SU-DHL-6 (cell line): Measurements from ENCODE around the gene ACKR3.

Experiments used
- H2AFZ ChIP-seq: fragments of 200-600 bp; sonication (generic); 2 replicates; pipeline ENCODE4 v1.6.1; 2014; ENCODE audit warnings: low read depth, mild to moderate bottlenecking, moderate library complexity, mixed read lengths, antibody characterized with exemption, low read length; ENCODE audit not compliant: severe bottlenecking
- H3F3A ChIP-seq: fragments of 200-600 bp; shearing (Covaris generic); 2 replicates; pipeline ENCODE4 v1.6.0; 2016; ENCODE audit warnings: antibody characterized with exemption, mild to moderate bottlenecking; ENCODE audit not compliant: insufficient read depth
- H3K27ac ChIP-seq: fragments of 200-600 bp; sonication (generic); 2 replicates; pipeline ENCODE4 v1.5.1; 2016; ENCODE audit warnings: low read depth, mild to moderate bottlenecking, low read length, moderate library complexity, mixed read lengths
- H3K27me3 ChIP-seq: fragments of 200-600 bp; sonication (generic), shearing (Covaris generic); 2 replicates; pipeline ENCODE4 v1.6.0; 2014; ENCODE audit warnings: mild to moderate bottlenecking, low read length
- H3K36me3 ChIP-seq: fragments of 200-600 bp; sonication (generic); 2 replicates; pipeline ENCODE4 v1.6.1; 2014; ENCODE audit warnings: mild to moderate bottlenecking, low read length, mixed read lengths
- H3K4me2 ChIP-seq: fragments of 300-600, 200-600 bp; shearing (Covaris generic), sonication (generic); 2 replicates; pipeline ENCODE4 v1.6.0; 2014; ENCODE audit warnings: low read length, low read depth, mild to moderate bottlenecking; ENCODE audit not compliant: poor library complexity, severe bottlenecking
- H3K4me3 ChIP-seq: fragments of 200-600 bp; sonication (generic); 2 replicates; pipeline ENCODE4 v1.5.1; 2014; ENCODE audit warnings: antibody characterized with exemption, low read length, mild to moderate bottlenecking, mixed read lengths; ENCODE audit not compliant: insufficient read depth, poor library complexity, severe bottlenecking
- H3K79me2 ChIP-seq: fragments of 200-600 bp; sonication (generic); 2 replicates; pipeline ENCODE4 v1.6.1; 2014; ENCODE audit warnings: mild to moderate bottlenecking, low read length, moderate library complexity; ENCODE audit not compliant: insufficient read depth
- H3K9ac ChIP-seq: fragments of 200-600 bp; sonication (generic); 2 replicates; pipeline ENCODE4 v1.7.0; 2014; ENCODE audit warnings: mild to moderate bottlenecking, low read length
- H3K9me2 ChIP-seq: fragments of 200-600 bp; sonication (generic); replicated peaks from 2 replicates; pipeline ENCODE4 v1.6.1; 2014; ENCODE audit warnings: low read length; ENCODE audit not compliant: insufficient read depth
- H3K9me3 ChIP-seq: fragments of 200-600 bp; sonication (generic); 2 replicates; pipeline ENCODE4 v1.6.1; 2014; ENCODE audit warnings: low read length, mixed read lengths; ENCODE audit not compliant: insufficient read depth
- H4K20me1 ChIP-seq: fragments of 200-600 bp; sonication (generic); 2 replicates; pipeline ENCODE4 v1.6.1; 2014; ENCODE audit warnings: low read depth, mild to moderate bottlenecking, antibody characterized with exemption, low read length, moderate library complexity, mixed read lengths
- EZH2phosphoT487 ChIP-seq: fragments of 200-600 bp; sonication (generic), shearing (Covaris generic); conservative IDR thresholded peaks from 2 replicates; pipeline ENCODE4 v1.6.1; 2018; ENCODE audit warnings: mild to moderate bottlenecking, antibody characterized with exemption, low read length, moderate library complexity, mixed read lengths
- TF ChIP-seq, protein P1 (sequence below): fragments of 200-600 bp; sonication (generic); IDR thresholded peaks from one replicate; pipeline ENCODE4 v1.5.1; 2017; ENCODE audit warnings: antibody characterized with exemption, mild to moderate bottlenecking, low read length, moderate library complexity; ENCODE audit not compliant: insufficient read depth, poor library complexity, severe bottlenecking

The ACKR3 gene

DNA sequence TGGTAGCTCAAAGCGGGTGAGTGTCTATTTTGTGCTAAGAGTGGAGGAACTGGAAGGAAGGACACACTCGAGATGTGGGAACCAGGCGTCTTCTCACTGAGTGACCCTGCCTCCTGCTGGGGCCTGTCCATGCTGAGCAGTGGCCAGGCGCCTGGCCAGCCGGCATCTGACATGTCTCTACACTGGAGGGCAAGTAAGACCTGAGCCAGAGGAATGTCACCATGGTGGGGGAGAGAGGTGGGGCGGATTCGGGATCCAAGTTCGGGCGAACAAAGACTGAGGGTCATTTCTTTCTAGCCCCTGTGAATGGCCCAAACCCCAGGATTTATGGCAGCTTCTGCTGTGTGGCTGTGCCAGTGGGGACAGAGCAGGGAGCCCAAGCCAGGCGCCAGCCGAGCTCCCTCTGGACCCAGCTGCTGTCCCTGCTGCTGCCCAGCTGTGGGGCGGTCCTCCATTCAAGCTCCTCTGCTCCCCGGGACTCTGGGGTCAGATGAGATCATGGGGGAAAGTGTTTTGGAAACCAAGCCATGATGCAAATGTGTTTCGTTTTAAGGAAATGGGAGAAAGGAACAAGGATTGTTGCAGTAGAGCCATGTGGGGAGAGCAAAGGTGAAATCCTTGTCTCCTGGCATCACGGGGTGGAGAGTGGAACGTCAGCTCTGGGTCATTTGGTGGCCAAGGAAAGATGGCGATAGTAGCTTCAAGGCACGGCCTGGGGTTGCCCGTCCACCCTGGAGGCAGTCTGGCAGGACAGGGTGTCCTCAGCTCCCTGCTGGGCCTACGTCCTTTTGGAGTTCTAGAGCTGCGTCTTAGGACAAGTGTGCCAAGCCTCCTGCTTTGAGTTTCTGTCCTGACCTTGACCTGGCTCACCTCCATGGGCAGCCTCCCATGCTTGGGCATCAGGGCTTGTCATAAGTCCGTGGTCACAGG lies 8.1 kb downstream of the ACKR3 start:
- Histone ChIP-seq H3K4me2 (no peak overlapping the region), H3K9me3 (no peaks in the 10 kb centered on the region), H3F3A (no peaks in the 10 kb centered on the region), H3K79me2 (no peaks in the 10 kb centered on the region), H3K4me3 (no peak overlapping the region), H3K27ac (no peak overlapping the region), H3K27me3 (no peaks in the 10 kb centered on the region), H3K36me3 (no peaks in the 10 kb centered on the region), H2AFZ (no peak overlapping the region), H3K9ac (no peak overlapping the region), H3K9me2 (no peaks in the 10 kb centered on the region), H4K20me1 (no peaks in the 10 kb centered on the region)
- no peak for TF ChIP-seq EZH2phosphoT487
- TF ChIP-seq, protein P1, sequence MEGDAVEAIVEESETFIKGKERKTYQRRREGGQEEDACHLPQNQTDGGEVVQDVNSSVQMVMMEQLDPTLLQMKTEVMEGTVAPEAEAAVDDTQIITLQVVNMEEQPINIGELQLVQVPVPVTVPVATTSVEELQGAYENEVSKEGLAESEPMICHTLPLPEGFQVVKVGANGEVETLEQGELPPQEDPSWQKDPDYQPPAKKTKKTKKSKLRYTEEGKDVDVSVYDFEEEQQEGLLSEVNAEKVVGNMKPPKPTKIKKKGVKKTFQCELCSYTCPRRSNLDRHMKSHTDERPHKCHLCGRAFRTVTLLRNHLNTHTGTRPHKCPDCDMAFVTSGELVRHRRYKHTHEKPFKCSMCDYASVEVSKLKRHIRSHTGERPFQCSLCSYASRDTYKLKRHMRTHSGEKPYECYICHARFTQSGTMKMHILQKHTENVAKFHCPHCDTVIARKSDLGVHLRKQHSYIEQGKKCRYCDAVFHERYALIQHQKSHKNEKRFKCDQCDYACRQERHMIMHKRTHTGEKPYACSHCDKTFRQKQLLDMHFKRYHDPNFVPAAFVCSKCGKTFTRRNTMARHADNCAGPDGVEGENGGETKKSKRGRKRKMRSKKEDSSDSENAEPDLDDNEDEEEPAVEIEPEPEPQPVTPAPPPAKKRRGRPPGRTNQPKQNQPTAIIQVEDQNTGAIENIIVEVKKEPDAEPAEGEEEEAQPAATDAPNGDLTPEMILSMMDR, result no peak

DNA sequence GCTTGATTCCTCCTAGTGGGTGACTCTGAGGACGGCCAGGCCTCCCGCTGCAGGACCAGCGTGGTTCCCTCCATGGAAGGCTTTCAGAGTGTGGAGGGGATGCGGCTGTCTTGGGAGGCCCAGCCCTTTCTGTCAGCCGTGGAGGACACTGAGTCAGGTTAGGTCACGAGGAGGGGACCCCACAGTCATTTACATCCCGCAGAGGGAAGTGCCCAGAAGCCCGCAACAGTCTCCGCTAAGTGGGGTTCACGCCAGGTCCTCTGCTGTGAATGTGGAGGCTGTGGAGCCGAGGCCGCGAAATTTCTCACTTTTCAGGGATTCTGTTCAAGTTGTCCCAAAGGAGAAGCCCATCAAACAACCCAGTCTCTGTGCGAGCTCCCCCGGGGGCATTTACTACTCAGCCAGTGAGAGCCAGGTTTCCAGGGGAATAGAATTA lies 8.8 kb downstream of the ACKR3 start:
- no peak for TF ChIP-seq EZH2phosphoT487
- TF ChIP-seq, protein P1, result no peak
- H4K20me1 ChIP-seq, result no peaks in the 10 kb centered on the region
- H3K4me2 ChIP-seq, result no peak overlapping the region
- no peaks in the 10 kb centered on the region for H3K36me3 ChIP-seq
- no peaks in the 10 kb centered on the region for H3K9me2 ChIP-seq
- H3F3A ChIP-seq, result no peaks in the 10 kb centered on the region
- no peak overlapping the region for H3K27ac ChIP-seq
- H3K79me2 ChIP-seq, result no peaks in the 10 kb centered on the region
- no peaks in the 10 kb centered on the region for H3K9me3 ChIP-seq
- no peak overlapping the region for H2AFZ ChIP-seq
- H3K27me3 ChIP-seq, result no peaks in the 10 kb centered on the region
- H3K4me3 ChIP-seq, result no peak overlapping the region
- no peak overlapping the region for H3K9ac ChIP-seq

DNA sequence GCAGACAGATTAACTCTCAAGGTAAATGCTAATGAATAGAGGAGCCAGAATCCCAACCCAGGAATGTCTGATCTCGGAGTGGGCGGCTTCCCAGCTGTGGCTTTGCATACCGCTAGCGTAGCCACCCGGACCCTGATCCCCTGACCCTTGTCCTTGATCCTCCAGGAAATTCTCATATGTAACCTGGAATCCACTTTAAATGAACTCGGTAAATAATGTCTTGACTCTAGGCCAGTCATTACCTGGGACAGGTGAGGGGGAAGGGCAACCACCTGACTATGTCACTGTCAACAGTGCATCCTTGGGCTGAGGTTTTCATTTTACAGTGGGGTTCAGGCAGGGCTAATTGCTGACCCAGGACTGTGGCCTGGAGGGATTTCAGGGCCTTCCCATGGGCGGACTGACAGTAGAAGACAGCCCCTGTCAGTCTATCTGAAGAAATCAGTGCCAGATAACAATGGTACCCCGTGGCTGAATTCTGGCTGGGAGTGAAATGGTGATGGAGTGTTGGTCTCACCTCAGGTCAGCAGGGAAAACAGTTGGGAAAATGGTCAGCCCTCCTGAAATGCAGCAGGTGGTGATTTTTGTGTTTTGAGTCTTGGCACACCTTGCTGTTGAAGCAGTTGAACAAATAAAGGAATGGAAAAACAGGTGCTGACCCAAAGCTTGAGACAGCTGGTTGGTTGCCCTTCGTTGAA lies 9.6 kb downstream of the ACKR3 start:
- Histone ChIP-seq H3K79me2 (no peaks in the 10 kb centered on the region), H3K9ac (no peak overlapping the region), H2AFZ (no peak overlapping the region), H3K27me3 (no peaks in the 10 kb centered on the region), H3K9me2 (no peaks in the 10 kb centered on the region), H3F3A (no peaks in the 10 kb centered on the region), H3K4me3 (no peak overlapping the region), H3K4me2 (no peak overlapping the region), H3K27ac (no peak overlapping the region), H4K20me1 (no peaks in the 10 kb centered on the region), H3K36me3 (no peaks in the 10 kb centered on the region), H3K9me3 (no peaks in the 10 kb centered on the region)
- TF ChIP-seq, protein P1, result no peak
- TF ChIP-seq EZH2phosphoT487, result no peak
